Left forelimb (tissue), 1 donor: ENCODE measurements around the gene AGXT.
A peak's percentile ranks its signal among the peaks of the same experiment; 100 is the strongest.

Experiments
- DNase-seq: peaks from one replicate; pipeline ENCODE4 v3.0.0-alpha.2; 2018; ENCODE audit warnings: low spot score

The AGXT gene

DNA sequence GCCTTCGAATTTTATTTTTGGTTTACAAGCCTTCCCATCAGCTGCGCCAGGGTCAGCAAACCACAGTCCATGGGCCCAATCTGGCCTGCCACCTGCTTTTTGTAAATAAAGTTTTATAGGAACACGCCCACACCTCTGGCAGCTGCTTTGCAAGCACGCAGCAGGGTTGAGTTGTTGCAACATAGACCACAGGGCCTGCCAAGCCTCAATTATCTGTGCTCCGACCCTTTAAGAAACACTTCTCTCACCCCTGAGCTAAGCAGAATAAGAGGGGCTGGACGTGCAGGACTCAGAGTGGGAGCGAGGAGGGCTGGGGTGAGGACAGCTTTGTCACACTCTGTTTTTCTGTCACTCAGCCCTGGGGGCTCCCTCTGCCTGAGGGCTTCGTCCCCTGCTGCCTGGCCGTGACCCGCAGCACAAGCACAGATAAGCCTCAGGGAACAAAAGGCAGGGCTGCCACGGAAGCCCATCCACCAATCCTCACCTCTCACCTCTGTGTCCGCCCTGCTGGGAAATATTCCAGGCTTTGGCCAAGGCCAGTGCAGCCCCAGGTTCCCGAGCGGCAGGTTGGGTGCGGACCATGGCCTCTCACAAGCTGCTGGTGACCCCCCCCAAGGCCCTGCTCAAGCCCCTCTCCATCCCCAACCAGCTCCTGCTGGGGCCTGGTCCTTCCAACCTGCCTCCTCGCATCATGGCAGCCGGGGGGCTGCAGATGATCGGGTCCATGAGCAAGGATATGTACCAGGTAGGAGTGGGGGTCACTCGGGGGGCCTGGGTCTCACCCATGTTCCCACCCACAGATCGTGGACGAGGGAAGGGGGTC lies at the start of gene AGXT:
Gene AGXT (plus strand): TSS at position 539 of the 823 bp plus-strand sequence. CDS start 42 bp downstream, at position 581.
- no peak for DNase-seq

DNA sequence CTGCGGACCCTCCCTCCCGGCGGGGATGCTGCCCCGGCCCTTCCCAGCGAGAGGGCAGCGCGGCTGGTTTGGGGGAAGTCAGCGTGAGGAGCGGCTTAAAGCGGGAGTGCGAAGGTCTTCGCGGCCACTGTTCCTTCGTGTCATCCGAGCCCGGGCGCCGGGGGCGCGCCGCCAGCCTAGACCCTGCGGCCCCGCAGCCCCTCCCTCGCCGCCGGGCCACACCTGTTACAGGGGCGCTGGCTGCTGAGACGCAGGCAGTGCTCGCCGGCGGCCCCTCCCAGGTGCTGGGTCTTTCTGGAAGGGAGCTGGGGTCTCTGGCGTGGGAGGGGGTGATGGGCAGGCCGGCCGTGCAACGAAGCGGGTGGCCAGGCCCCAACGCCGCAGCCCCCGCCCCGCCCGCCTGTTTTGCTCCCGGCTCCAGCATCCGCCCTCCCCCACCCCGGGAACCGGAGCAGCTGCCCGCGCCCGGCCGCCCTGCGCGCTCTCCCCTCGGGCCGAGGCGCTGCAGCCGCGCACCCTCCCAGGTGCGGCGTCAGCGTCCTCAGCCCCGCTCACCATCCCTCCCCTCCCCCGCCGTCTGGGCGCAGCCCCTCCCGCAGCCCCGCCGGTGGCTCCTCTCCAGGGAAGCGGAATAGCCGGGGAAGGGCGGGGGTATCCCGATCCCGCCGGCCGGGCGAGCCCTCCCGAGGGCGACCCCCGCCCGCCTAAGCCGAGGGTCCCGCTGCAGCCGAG lies 49.3 kb upstream of the AGXT start:
- no peak for DNase-seq

DNA sequence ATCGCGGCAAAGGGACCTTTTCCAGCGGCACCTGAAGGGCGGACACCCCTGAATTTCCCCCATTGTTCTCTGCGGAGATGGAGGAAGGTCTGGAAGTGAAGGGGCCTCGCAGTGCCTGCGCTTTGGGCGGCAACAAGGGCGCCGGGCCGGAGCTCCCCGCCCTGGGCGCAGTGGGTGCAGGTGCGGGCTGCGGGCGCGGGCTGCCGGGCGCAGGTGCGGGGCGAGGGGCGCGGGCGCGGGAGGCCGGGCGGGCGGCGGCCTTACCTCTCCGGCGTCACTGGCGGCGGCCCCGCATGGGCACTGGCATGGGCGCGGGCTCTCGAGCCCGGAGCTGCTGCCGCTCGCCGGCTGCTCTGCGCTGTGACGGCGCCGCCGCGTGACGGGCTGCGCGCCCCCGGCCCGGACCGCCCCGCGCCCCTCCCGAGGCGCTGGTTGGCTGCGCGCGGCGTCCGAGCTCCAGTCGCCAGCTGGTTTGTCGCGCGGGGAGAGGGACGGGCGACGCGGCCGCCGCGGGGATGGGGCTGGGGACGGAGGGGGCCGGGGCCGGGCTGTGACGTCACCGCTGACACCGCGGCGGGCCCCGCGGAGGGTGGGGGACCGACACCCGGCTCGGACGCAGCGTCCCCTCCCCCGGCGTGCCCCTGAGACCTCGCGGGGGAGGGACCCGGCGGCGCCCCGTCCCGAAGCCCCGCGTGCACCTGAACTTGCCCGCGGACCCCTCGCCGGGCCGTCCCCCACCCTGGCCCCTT lies 48.6 kb upstream of the AGXT start, which contains the start of gene KIF1A:
Gene KIF1A (minus strand): TSS at position 362 of the 749 bp plus-strand sequence. CDS start 22,467 bp downstream, outside the sequence.
- DNase-seq = no peak

DNA sequence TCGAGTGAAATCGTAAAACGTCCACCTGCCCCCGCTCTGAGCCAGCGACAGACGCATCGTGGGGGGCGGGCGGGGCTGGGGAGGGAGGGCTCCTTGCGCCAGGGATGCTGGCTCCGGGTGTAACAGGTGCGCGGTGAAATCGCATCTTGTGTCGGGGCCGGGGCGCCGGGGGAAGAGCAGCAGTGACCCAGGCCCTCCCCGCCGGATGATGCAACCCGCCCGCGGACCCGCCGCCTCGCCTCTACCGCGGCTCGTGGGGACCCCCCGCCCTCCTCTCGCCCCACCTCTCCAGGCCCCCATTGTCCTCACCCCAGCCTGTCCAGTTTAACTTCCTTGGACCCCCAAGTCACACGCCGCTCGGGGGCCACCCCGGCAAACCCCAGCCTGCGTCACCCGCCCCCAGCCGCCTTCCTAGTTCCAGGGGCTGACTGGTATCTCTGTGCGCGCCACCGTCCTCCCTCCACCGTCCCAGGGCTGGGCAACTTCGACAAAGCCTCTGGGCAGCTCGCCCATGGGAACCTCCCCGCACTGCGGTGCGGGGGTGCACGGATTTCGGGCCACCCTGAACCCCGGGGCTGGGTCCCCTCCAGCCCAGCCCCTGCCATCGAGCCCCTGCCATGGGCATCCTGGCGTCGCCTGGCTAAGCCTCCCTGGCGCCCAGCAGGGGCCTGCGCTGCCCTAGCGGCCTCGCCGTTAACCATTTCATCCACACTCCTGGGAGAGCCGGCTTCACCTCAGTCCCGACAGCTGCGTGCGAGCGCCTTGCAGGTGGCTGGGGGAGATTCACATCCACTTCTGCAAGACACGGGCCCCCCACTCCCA lies 47.8 kb upstream of the AGXT start:
- DNase-seq = no peak

DNA sequence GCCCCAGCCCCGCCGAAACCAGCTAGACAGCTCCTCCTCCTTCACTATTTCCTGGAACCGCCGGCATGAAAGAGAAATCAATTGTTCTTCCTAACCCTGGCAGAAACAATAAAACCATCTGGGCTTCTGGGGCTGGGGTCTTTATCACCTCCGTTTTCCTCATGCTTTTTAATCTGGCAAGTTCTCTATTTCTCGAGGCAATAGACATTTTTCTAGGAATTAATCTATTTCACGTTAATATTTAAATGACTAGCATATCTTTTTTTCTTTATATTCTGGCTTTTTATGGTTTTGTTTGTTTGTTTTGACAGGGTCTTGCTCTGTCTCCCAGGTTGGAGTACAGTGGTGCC lies 47.2 kb upstream of the AGXT start:
- DNase-seq = no peak

DNA sequence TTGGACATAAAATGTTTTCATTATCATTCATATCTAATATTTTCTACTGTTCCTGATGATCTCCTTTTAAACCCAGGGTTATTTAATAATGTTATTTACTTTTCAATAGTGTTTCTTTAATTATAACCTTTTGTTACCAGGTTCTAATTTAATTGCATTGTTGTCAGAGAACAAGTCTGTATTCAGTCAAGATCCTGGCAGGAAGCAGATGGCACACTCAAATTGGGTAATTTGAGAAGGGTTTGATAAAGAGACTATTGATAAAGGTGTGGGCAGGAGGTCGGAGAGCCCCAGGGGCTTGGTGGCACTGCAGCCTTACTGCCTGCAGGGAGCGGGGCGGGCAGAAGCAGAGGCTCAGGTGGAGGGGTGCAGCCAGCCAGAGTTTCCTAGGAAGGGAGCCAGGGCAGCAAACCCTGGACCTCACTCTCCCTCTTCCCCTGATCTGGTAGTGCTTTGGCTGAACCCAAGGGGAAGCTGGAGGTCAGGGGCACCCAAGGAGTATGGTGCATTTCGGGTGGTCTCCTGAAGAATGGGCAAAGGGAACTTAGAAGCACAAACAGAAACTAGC lies 46.3 kb upstream of the AGXT start:
- DNase-seq = no peak

- DNase-seq = no peak
Observed at GRCh38 chr2:240823449-240824336, 44.9 kb upstream of the AGXT start.

- no peak for DNase-seq
Observed at GRCh38 chr2:240825476-240825875, 43.1 kb upstream of the AGXT start.

DNA sequence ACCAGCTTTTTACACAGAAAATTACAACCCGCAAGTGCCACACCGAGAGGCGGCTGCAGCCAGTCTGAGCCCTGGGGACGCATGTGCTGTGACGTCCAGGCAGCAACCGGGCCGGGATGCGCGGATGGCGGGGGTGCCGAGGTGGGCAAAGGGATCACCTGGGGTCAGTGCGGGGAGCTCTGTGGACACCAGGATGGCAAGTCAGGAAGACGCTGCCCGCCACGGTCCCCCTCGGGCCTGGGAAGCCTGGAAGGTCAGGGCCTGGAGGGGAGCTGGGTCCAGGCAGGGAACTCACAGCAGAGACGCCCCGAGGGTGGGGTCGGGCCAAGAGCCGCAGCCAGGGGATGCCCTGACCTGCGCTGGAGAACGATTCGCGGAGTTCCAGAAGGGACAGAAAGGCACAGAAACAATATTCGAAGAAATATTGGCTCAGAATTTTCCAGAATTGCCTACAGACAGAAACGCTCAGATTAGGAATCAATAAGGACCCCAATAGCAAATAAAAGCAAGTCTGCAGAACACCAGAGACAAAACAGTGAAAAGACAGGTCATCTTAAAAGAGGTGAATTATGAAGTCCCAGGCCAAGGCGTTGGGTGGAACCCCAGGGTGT lies 36.9 kb upstream of the AGXT start:
- DNase-seq = no peak

- DNase-seq = peak; percentile 86
Observed at GRCh38 chr2:240832205-240832727, 36.4 kb upstream of the AGXT start.

GRCh38 chr2:240832921-240833494 lies 35.6 kb upstream of the AGXT start:
- DNase-seq = no peak

GRCh38 chr2:240833724-240834285 lies 34.8 kb upstream of the AGXT start:
- DNase-seq = no peak

GRCh38 chr2:240834377-240834975 lies 34.1 kb upstream of the AGXT start:
- DNase-seq = no peak

- no peak for DNase-seq
Observed at GRCh38 chr2:240835528-240835927, 33.1 kb upstream of the AGXT start.

- DNase-seq = no peak
Observed at GRCh38 chr2:240836781-240837467, 31.7 kb upstream of the AGXT start.

- no peak for DNase-seq
Observed at GRCh38 chr2:240837621-240838020, 31.0 kb upstream of the AGXT start.

- DNase-seq = no peak
Observed at GRCh38 chr2:240839152-240840143, 29.2 kb upstream of the AGXT start.
